NCI-H69 (cell line): ENCODE results near the gene CAMTA1.
A peak's percentile ranks its signal among the peaks of the same experiment; 100 is the strongest.

Experiments used
- DNase-seq: peaks from one replicate; lab custom pipeline; 2025; lab: John Stamatoyannopoulos, UW

CAMTA1 gene

GRCh38 chr1:6928106-6928885 lies 143.0 kb downstream of the CAMTA1 start:
- no peak for DNase-seq

GRCh38 chr1:6930732-6931300 lies 145.6 kb downstream of the CAMTA1 start:
- no peak for DNase-seq

- peak; percentile 72 for DNase-seq
Observed at GRCh38 chr1:6935361-6935883, 150.2 kb downstream of the CAMTA1 start.

GRCh38 chr1:6935911-6936690 lies 150.8 kb downstream of the CAMTA1 start:
- no peak for DNase-seq

GRCh38 chr1:6937048-6937447 lies 151.8 kb downstream of the CAMTA1 start:
- no peak for DNase-seq

- DNase-seq, result no peak
Observed at GRCh38 chr1:6939363-6939762, 154.1 kb downstream of the CAMTA1 start.

GRCh38 chr1:6941786-6942185 lies 156.5 kb downstream of the CAMTA1 start:
- no peak for DNase-seq

- no peak for DNase-seq
Observed at GRCh38 chr1:6942990-6943389, 157.7 kb downstream of the CAMTA1 start.

- DNase-seq, result no peak
Observed at GRCh38 chr1:6944434-6944833, 159.2 kb downstream of the CAMTA1 start.

- no peak for DNase-seq
Observed at GRCh38 chr1:6947952-6948351, 162.7 kb downstream of the CAMTA1 start.

GRCh38 chr1:6948416-6948815 lies 163.2 kb downstream of the CAMTA1 start:
- DNase-seq, result no peak

- DNase-seq, result no peak
Observed at GRCh38 chr1:6948861-6949260, 163.6 kb downstream of the CAMTA1 start.

- DNase-seq, result no peak
Observed at GRCh38 chr1:6950001-6950765, 164.9 kb downstream of the CAMTA1 start.

GRCh38 chr1:6951536-6951935 lies 166.3 kb downstream of the CAMTA1 start:
- DNase-seq, result no peak

- no peak for DNase-seq
Observed at GRCh38 chr1:6953216-6953615, 168.0 kb downstream of the CAMTA1 start.

GRCh38 chr1:6953907-6954364 lies 168.7 kb downstream of the CAMTA1 start:
- no peak for DNase-seq

- no peak for DNase-seq
Observed at GRCh38 chr1:6954591-6954990, 169.3 kb downstream of the CAMTA1 start.

GRCh38 chr1:6955357-6956094 lies 170.3 kb downstream of the CAMTA1 start:
- no peak for DNase-seq

GRCh38 chr1:6956488-6957159 lies 171.4 kb downstream of the CAMTA1 start:
- peak; percentile 48 for DNase-seq

GRCh38 chr1:6957341-6957740 lies 172.1 kb downstream of the CAMTA1 start:
- no peak for DNase-seq
